Measurements from ENCODE around the gene DDR1. TPM values are rescaled to one million over a fixed set of nuclear protein-coding genes. Genes with fewer than 3 reads are reported as not detected.
"Not testable (repeated sequence)": the region's sequence is repeated elsewhere in the genome, so short reads cannot be mapped to it uniquely, and the experiment has no call there.

The DDR1 gene
- total RNA-seq, 1 donor from 2014 or later, result 146 TPM

- peaks cover 23% of the 10 kb centered on the region for H3K36me3 Mint-ChIP-seq (ENCODE audit: unreplicated experiment)
- peak overlapping the region; percentile 2 for H3K27ac Mint-ChIP-seq (ENCODE audit: unreplicated experiment)
- peaks cover 4% of the 10 kb centered on the region for H3K4me1 Mint-ChIP-seq (ENCODE audit: unreplicated experiment)
- no peaks in the 10 kb centered on the region for H3K27me3 Mint-ChIP-seq (ENCODE audit: unreplicated experiment)
- TF ChIP-seq CTCF (IDR thresholded peaks at IDR 0.05), result no peak
- no peak for DNase-seq (ENCODE audit: extremely low spot score, unreplicated experiment)
- no peak overlapping the region for H3K4me3 Mint-ChIP-seq (ENCODE audit: unreplicated experiment)
- H3K9me3 Mint-ChIP-seq (ENCODE audit: unreplicated experiment), result no peaks in the 10 kb centered on the region
Measured at GRCh38 chr6:30902709-30903108, 18.4 kb downstream of the DDR1 start.

- Mint-ChIP-seq H3K27me3 (ENCODE audit: unreplicated experiment) (no peaks in the 10 kb centered on the region), H3K36me3 (ENCODE audit: unreplicated experiment) (peaks cover 17% of the 10 kb centered on the region), H3K27ac (ENCODE audit: unreplicated experiment) (no peak overlapping the region), H3K4me3 (ENCODE audit: unreplicated experiment) (no peak overlapping the region), H3K4me1 (ENCODE audit: unreplicated experiment) (peaks cover 7% of the 10 kb centered on the region), H3K9me3 (ENCODE audit: unreplicated experiment) (no peaks in the 10 kb centered on the region)
- no peak for TF ChIP-seq CTCF (IDR thresholded peaks at IDR 0.05)
- DNase-seq (ENCODE audit: extremely low spot score, unreplicated experiment), result no peak
Measured at GRCh38 chr6:30903236-30903635, 18.9 kb downstream of the DDR1 start.

- Mint-ChIP-seq H3K4me1 (ENCODE audit: unreplicated experiment) (peaks cover 19% of the 10 kb centered on the region), H3K27ac (ENCODE audit: unreplicated experiment) (peak overlapping the region; percentile 81), H3K4me3 (ENCODE audit: unreplicated experiment) (peak overlapping the region; percentile 100)
- H3K9me3 Mint-ChIP-seq (ENCODE audit: unreplicated experiment); H3K27me3 Mint-ChIP-seq (ENCODE audit: unreplicated experiment); H3K36me3 Mint-ChIP-seq (ENCODE audit: unreplicated experiment); DNase-seq (ENCODE audit: extremely low spot score, unreplicated experiment): not testable (repeated sequence)
Measured at GRCh38 chr6:30907290-30907757, 23.0 kb downstream of the DDR1 start.

- peak; percentile 98 for DNase-seq (ENCODE audit: extremely low spot score, unreplicated experiment)
- TF ChIP-seq CTCF (IDR thresholded peaks at IDR 0.05), result no peak
- Mint-ChIP-seq H3K27me3 (ENCODE audit: unreplicated experiment) (no peaks in the 10 kb centered on the region), H3K36me3 (ENCODE audit: unreplicated experiment) (peaks cover 9% of the 10 kb centered on the region), H3K9me3 (ENCODE audit: unreplicated experiment) (no peaks in the 10 kb centered on the region), H3K4me3 (ENCODE audit: unreplicated experiment) (peak within 1 kb of the TSS; percentile 100), H3K27ac (ENCODE audit: unreplicated experiment) (peak within 1 kb of the TSS; percentile 81), H3K4me1 (ENCODE audit: unreplicated experiment) (peaks cover 19% of the 10 kb centered on the region)
Measured at GRCh38 chr6:30907758-30908591, 23.7 kb downstream of the DDR1 start, which contains the start of gene GTF2H4. GTF2H4 (plus strand) TSS chr6:30908207.

GRCh38 chr6:30908700-30909099 is 24.4 kb downstream of the DDR1 start:
- Mint-ChIP-seq H3K36me3 (ENCODE audit: unreplicated experiment) (peaks cover 9% of the 10 kb centered on the region), H3K4me1 (ENCODE audit: unreplicated experiment) (peaks cover 25% of the 10 kb centered on the region), H3K4me3 (ENCODE audit: unreplicated experiment) (peak overlapping the region; percentile 100), H3K27ac (ENCODE audit: unreplicated experiment) (peak overlapping the region; percentile 81), H3K27me3 (ENCODE audit: unreplicated experiment) (no peaks in the 10 kb centered on the region), H3K9me3 (ENCODE audit: unreplicated experiment) (no peaks in the 10 kb centered on the region)
- no peak for DNase-seq (ENCODE audit: extremely low spot score, unreplicated experiment)
- no peak for TF ChIP-seq CTCF (IDR thresholded peaks at IDR 0.05)

GRCh38 chr6:30910473-30910872 is 26.2 kb downstream of the DDR1 start:
- DNase-seq (ENCODE audit: extremely low spot score, unreplicated experiment); H3K27ac Mint-ChIP-seq (ENCODE audit: unreplicated experiment); H3K9me3 Mint-ChIP-seq (ENCODE audit: unreplicated experiment); H3K4me3 Mint-ChIP-seq (ENCODE audit: unreplicated experiment); H3K27me3 Mint-ChIP-seq (ENCODE audit: unreplicated experiment); H3K36me3 Mint-ChIP-seq (ENCODE audit: unreplicated experiment): not testable (repeated sequence)
- peaks cover 35% of the 10 kb centered on the region for H3K4me1 Mint-ChIP-seq (ENCODE audit: unreplicated experiment)
